GF-D8 (cell line): ENCODE results near the gene FFAR1.

Experiments used
- DNase-seq: peaks from one replicate; lab custom pipeline; 2025; lab: John Stamatoyannopoulos, UW

The FFAR1 gene

GRCh38 chr19:35389192-35389861, 41.6 kb downstream of the FFAR1 start:
- DNase-seq, result no peak

GRCh38 chr19:35392742-35393715, 45.3 kb downstream of the FFAR1 start:
- no peak for DNase-seq

GRCh38 chr19:35395382-35396199, 47.9 kb downstream of the FFAR1 start:
- no peak for DNase-seq

- DNase-seq, result no peak
These were observed 48.7 kb downstream of the FFAR1 start for GRCh38 chr19:35396240-35396885.

GRCh38 chr19:35397064-35397463, 49.4 kb downstream of the FFAR1 start:
- DNase-seq, result no peak
